ENCODE results near the gene WIPI1. TPM values are rescaled to one million over a fixed set of nuclear protein-coding genes. Genes with fewer than 3 reads are reported as not detected.

WIPI1 gene
- total and polyA plus RNA-seq, 2 of the 13 experiments (the other 11 are each of a cell fraction or from before 2014, with no cell fraction given) = 29.4 to 141 TPM

- no peak for TF ChIP-seq ZBTB25 (CRISPR knock-in tag; IDR thresholded peaks at IDR 0.05)
- TF ChIP-seq ZNF460 (CRISPR knock-in tag; IDR thresholded peaks at IDR 0.05; ENCODE audit: borderline replicate concordance) = no peak
- no peak for TF ChIP-seq CEBPZ (IDR thresholded peaks at IDR 0.05; ENCODE audit: low read length)
- no peak for TF ChIP-seq POLR2A (IDR thresholded peaks at IDR 0.05; ENCODE audit: insufficient read depth in 1 of 2, low read depth in 2 of 2, low read length in 2 of 2)
- no peak for TF ChIP-seq HMGXB3 (CRISPR knock-in tag; IDR thresholded peaks at IDR 0.05; ENCODE audit: borderline replicate concordance)
- no peak for TF ChIP-seq ZBTB38 (CRISPR knock-in tag; IDR thresholded peaks at IDR 0.05)
- TF ChIP-seq SKIL (CRISPR knock-in tag; IDR thresholded peaks at IDR 0.05; ENCODE audit: borderline replicate concordance) = peak; percentile 83
- TF ChIP-seq THYN1 (CRISPR knock-in tag; IDR thresholded peaks at IDR 0.05; ENCODE audit: borderline replicate concordance, low read depth) = no peak
- TF ChIP-seq ELK4 (CRISPR knock-in tag; IDR thresholded peaks at IDR 0.05; ENCODE audit: borderline replicate concordance) = no peak
- TF ChIP-seq CENPX (CRISPR knock-in tag; IDR thresholded peaks at IDR 0.05) = no peak
- no peak for TF ChIP-seq NFRKB (IDR thresholded peaks at IDR 0.05)
- no peak for TF ChIP-seq ZNF276 (CRISPR knock-in tag; IDR thresholded peaks at IDR 0.05; ENCODE audit: low read depth)
- no peak for TF ChIP-seq MTF1 (CRISPR knock-in tag; IDR thresholded peaks at IDR 0.05)
- TF ChIP-seq ZNF850 (CRISPR knock-in tag; conservative IDR thresholded peaks at IDR 0.05) = no peak
Measured at GRCh38 chr17:68482576-68483041, 25.3 kb upstream of the WIPI1 start (continued).

Measured in HepG2 (cell line).